HCT116 (cell line): ENCODE data around the gene PAQR3. TPM values are rescaled to one million over a fixed set of nuclear protein-coding genes. Genes with fewer than 3 reads are reported as not detected.

Experiments
- ATAC-seq: fragments of 200-7000 bp; cut with Tn5 transposase; 2 replicates; pipeline ENCODE4 v1.9.1; 2020; ENCODE audit warnings: mild to moderate bottlenecking, moderate library complexity
- Bru-seq: library from RNA; stranded (reverse); fragments of 400-500 nt; gene quantifications from one replicate; lab custom pipeline; 2021; lab: Mats Ljungman, UMichigan
- BruChase-seq, 2 experiments: library from RNA; stranded (reverse); fragments of 400-500 nt; gene quantifications; one replicate each; lab custom pipeline; 2021; lab: Mats Ljungman, UMichigan
- BruUV-seq: library from RNA; stranded (reverse); fragments of 400-500 nt; replicated peaks from 2 replicates; lab custom pipeline; 2021; lab: Mats Ljungman, UMichigan
- CTCF ChIA-PET: fragments of 300-600 bp; sonication (Branson Sonifier 250); formaldehyde crosslinking; loops from one replicate; lab custom pipeline; 2021; ENCODE audit warnings: antibody characterized with exemption; lab: Charles Lee
- POLR2A ChIA-PET: fragments of 300-600, 350-600 bp; sonication (Branson Sonifier 250); formaldehyde crosslinking; loops from one replicate; lab custom pipeline; 2021; ENCODE audit warnings: antibody characterized with exemption; lab: Charles Lee
- RAD21 ChIA-PET, 2 experiments: fragments of 300-600 bp; sonication (Branson Sonifier 250); formaldehyde crosslinking; loops; one replicate each; lab custom pipeline; 2023; ENCODE audit warnings: low total read pairs in 2 of 2; ENCODE audit not compliant: uncharacterized antibody in 2 of 2, unreplicated experiment in 2 of 2, low non-redundant PET in 1 of 2; lab: Charles Lee
- DNase-seq: peaks from one replicate; pipeline ENCODE4 v3.0.0-alpha.2; 2010; ENCODE audit warnings: low read depth, low spot score
- H2AFZ ChIP-seq: fragments of 200-600 bp; shearing (Covaris generic), sonication (generic); 2 replicates; pipeline ENCODE4 v1.6.1; 2017; ENCODE audit warnings: low read depth, mixed run types, mixed read lengths, antibody characterized with exemption, low read length; ENCODE audit not compliant: poor library complexity, severe bottlenecking
- H3K27ac ChIP-seq: 2 replicates; pipeline ENCODE4 v1.5.1; 2012; ENCODE audit warnings: low read depth, low read length
- H3K27me3 ChIP-seq: fragments of 200-600 bp; sonication (generic); 2 replicates; pipeline ENCODE4 v1.6.1; 2016; ENCODE audit warnings: mixed run types, low read length, mixed read lengths; ENCODE audit not compliant: insufficient read depth
- H3K36me3 ChIP-seq, 2 experiments: fragments of 200-500 bp in 1 of 2; fragments of 200-600 bp in 1 of 2; sonication (Bioruptor generic) in 1 of 2; sonication (generic) in 1 of 2; 2 replicates each; pipeline versions ENCODE4 v1.5.1 to v1.6.1; 2014 to 2016; ENCODE audit warnings: low read length in 2 of 2, inconsistent platforms in 1 of 2, mixed read lengths in 1 of 2, mixed run types in 1 of 2; ENCODE audit not compliant: insufficient read depth in 2 of 2, control insufficient read depth in 1 of 2
- H3K4me1 ChIP-seq, 2 experiments: fragments of 200-600 bp in 1 of 2; sonication (generic) in 1 of 2; 2 replicates each; pipeline versions ENCODE4 v1.5.1 to v1.6.1; 2012 to 2017; ENCODE audit warnings: low read length in 2 of 2, inconsistent platforms in 1 of 2, mild to moderate bottlenecking in 1 of 2, mixed read lengths in 1 of 2, mixed run types in 1 of 2, moderate library complexity in 1 of 2; ENCODE audit not compliant: insufficient read depth in 2 of 2, control insufficient read depth in 1 of 2
- H3K4me2 ChIP-seq: fragments of 200-600 bp; sonication (generic); 2 replicates; pipeline ENCODE4 v1.6.1; 2017; ENCODE audit warnings: mixed run types, low read length, mixed read lengths
- H3K4me3 ChIP-seq, 2 experiments: fragments of 200-600 bp in 1 of 2; sonication (generic) in 1 of 2; replicated peaks in 1 of 2; 2 replicates each; pipeline ENCODE4 v1.5.1; 2011 to 2016; ENCODE audit warnings: low read length in 2 of 2, control low read depth in 1 of 2, low read depth in 1 of 2, mild to moderate bottlenecking in 1 of 2, mixed read lengths in 1 of 2, mixed run types in 1 of 2
- H3K79me2 ChIP-seq: fragments of 200-600 bp; sonication (generic); 2 replicates; pipeline ENCODE4 v1.6.1; 2017; ENCODE audit warnings: mild to moderate bottlenecking, mixed run types, low read length, moderate library complexity, mixed read lengths; ENCODE audit not compliant: insufficient read depth
- H3K9ac ChIP-seq: fragments of 200-600 bp; sonication (generic); 2 replicates; pipeline ENCODE4 v1.6.1; 2016; ENCODE audit warnings: low read length, mixed read lengths
- H3K9me2 ChIP-seq: fragments of 200-600 bp; sonication (generic), shearing (Covaris generic); 2 replicates; pipeline ENCODE4 v1.6.1; 2017; ENCODE audit warnings: mixed run types, mild to moderate bottlenecking, moderate library complexity; ENCODE audit not compliant: insufficient read depth
- H3K9me3 ChIP-seq, 2 experiments: fragments of 200-500 bp in 1 of 2; fragments of 200-600 bp in 1 of 2; sonication (Bioruptor generic) in 1 of 2; sonication (generic) in 1 of 2; 2 replicates each; pipeline ENCODE4 v1.6.1; 2014 to 2017; ENCODE audit warnings: low read length in 2 of 2, mixed read lengths in 2 of 2, inconsistent platforms in 1 of 2, low read depth in 1 of 2, mild to moderate bottlenecking in 1 of 2, mixed run types in 1 of 2, moderate library complexity in 1 of 2; ENCODE audit not compliant: control insufficient read depth in 1 of 2, insufficient read depth in 1 of 2
- H4K20me1 ChIP-seq: fragments of 200-600 bp; sonication (generic), shearing (Covaris generic); 2 replicates; pipeline ENCODE4 v1.6.1; 2017; ENCODE audit warnings: mixed run types, mild to moderate bottlenecking, moderate library complexity; ENCODE audit not compliant: insufficient read depth
- CBX3 ChIP-seq: IDR thresholded peaks from 2 replicates; pipeline ENCODE4 v1.6.1; 2012; ENCODE audit warnings: low read depth
- CEBPB ChIP-seq: IDR thresholded peaks from 2 replicates; pipeline ENCODE4 v1.6.1; 2012; ENCODE audit warnings: low read depth
- ELF1 ChIP-seq: IDR thresholded peaks from 2 replicates; pipeline ENCODE4 v1.6.1; 2012; ENCODE audit warnings: low read depth, borderline replicate concordance
- EZH2 ChIP-seq: fragments of 200-600 bp; sonication (generic); IDR thresholded peaks from 2 replicates; pipeline ENCODE4 v1.6.1; 2017; ENCODE audit warnings: antibody characterized with exemption, mixed run types
- JUND ChIP-seq: IDR thresholded peaks from 2 replicates; pipeline ENCODE4 v1.6.1; 2012
- POLR2A ChIP-seq: IDR thresholded peaks from 2 replicates; pipeline ENCODE4 v1.7.0; 2011; ENCODE audit warnings: borderline replicate concordance; ENCODE audit not compliant: insufficient read depth, insufficient read length; ENCODE audit errors: extremely low read depth
- POLR2AphosphoS5 ChIP-seq: IDR thresholded peaks from 2 replicates; pipeline ENCODE4 v1.6.1; 2011; ENCODE audit warnings: mild to moderate bottlenecking, low read depth, low read length, moderate library complexity
- SIN3A ChIP-seq: IDR thresholded peaks from 2 replicates; pipeline ENCODE4 v1.6.1; 2012; ENCODE audit warnings: low read depth
- SP1 ChIP-seq: IDR thresholded peaks from 2 replicates; pipeline ENCODE4 v1.6.1; 2012; ENCODE audit warnings: low read depth
- SRF ChIP-seq: IDR thresholded peaks from 2 replicates; pipeline ENCODE4 v1.6.1; 2012; ENCODE audit warnings: low read depth
- TCF7L2 ChIP-seq: IDR thresholded peaks from 2 replicates; pipeline ENCODE4 v1.7.0; 2011; ENCODE audit warnings: borderline replicate concordance, inconsistent platforms; ENCODE audit not compliant: insufficient read depth, insufficient read length; ENCODE audit errors: extremely low read depth
- YY1 ChIP-seq: IDR thresholded peaks from 2 replicates; pipeline ENCODE4 v1.6.1; 2011; ENCODE audit warnings: low read length, low read depth, moderate library complexity, mild to moderate bottlenecking; ENCODE audit not compliant: insufficient replicate concordance; ENCODE audit errors: extremely low read depth
- ZNF274 ChIP-seq: fragments of 200-500 bp; sonication (Bioruptor generic); IDR thresholded peaks from 2 replicates; pipeline ENCODE4 v1.6.1; 2014; ENCODE audit warnings: mild to moderate bottlenecking, low read depth, low read length, inconsistent platforms
- intact Hi-C: fragments of 100-400 bp; cut with micrococcal nuclease; formaldehyde crosslinking; loops from 2 replicates; pipeline ENCODE4 v1.10.0; 2022
- long read RNA-seq: library from polyadenylated mRNA; unstranded; transcript quantifications from one replicate; pipeline ENCODE4 v2.0.0, GENCODE V29; 2021; ENCODE audit not compliant: unreplicated experiment
- polyA plus RNA-seq: library from polyadenylated mRNA; unstranded; fragments of >200 nt; gene quantifications from 2 replicates; pipeline ENCODE4 v1.2.1, GENCODE V29; 2012; ENCODE audit warnings: missing spikeins
- total RNA-seq: library from RNA; stranded (reverse); gene quantifications from one replicate; pipeline ENCODE4 v1.2.1, GENCODE V29; 2021; ENCODE audit not compliant: unreplicated experiment
- TF ChIP-seq, protein P1 (sequence below): IDR thresholded peaks from 2 replicates; pipeline ENCODE4 v1.6.1; 2012
- TF ChIP-seq, protein P2 (sequence below): IDR thresholded peaks from 2 replicates; pipeline ENCODE4 v1.6.1; 2011; ENCODE audit warnings: mild to moderate bottlenecking, low read length, moderate library complexity; ENCODE audit not compliant: insufficient replicate concordance; ENCODE audit errors: extremely low read depth
- TF ChIP-seq, protein P3 (sequence below): IDR thresholded peaks from 2 replicates; pipeline ENCODE4 v1.6.1; 2012; ENCODE audit warnings: low read depth
- TF ChIP-seq, protein P4 (sequence below): IDR thresholded peaks from 2 replicates; pipeline ENCODE4 v1.6.1; 2012

Gene PAQR3, protein sequence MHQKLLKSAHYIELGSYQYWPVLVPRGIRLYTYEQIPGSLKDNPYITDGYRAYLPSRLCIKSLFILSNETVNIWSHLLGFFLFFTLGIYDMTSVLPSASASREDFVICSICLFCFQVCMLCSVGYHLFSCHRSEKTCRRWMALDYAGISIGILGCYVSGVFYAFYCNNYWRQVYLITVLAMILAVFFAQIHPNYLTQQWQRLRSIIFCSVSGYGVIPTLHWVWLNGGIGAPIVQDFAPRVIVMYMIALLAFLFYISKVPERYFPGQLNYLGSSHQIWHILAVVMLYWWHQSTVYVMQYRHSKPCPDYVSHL
- total RNA-seq (32.3 TPM), Bru-seq, nascent RNA (percentile 78 among the genes with signal in this experiment), BruChase-seq, experiment 1, labeled RNA remaining after a 6-hour chase (percentile 85 among the genes with signal in this experiment), BruChase-seq, experiment 2, labeled RNA remaining after a 2-hour chase (percentile 79 among the genes with signal in this experiment)
- 8.9 and 12.4 TPM in 2 replicates for polyA plus RNA-seq
- long read RNA-seq, full-length matches to known transcripts = 44 of 81 reads
- long read RNA-seq, partial matches to known transcripts = 1 of 81 reads
- long read RNA-seq, other reads (novel, unspliced or antisense) = 36 of 81 reads

DNA sequence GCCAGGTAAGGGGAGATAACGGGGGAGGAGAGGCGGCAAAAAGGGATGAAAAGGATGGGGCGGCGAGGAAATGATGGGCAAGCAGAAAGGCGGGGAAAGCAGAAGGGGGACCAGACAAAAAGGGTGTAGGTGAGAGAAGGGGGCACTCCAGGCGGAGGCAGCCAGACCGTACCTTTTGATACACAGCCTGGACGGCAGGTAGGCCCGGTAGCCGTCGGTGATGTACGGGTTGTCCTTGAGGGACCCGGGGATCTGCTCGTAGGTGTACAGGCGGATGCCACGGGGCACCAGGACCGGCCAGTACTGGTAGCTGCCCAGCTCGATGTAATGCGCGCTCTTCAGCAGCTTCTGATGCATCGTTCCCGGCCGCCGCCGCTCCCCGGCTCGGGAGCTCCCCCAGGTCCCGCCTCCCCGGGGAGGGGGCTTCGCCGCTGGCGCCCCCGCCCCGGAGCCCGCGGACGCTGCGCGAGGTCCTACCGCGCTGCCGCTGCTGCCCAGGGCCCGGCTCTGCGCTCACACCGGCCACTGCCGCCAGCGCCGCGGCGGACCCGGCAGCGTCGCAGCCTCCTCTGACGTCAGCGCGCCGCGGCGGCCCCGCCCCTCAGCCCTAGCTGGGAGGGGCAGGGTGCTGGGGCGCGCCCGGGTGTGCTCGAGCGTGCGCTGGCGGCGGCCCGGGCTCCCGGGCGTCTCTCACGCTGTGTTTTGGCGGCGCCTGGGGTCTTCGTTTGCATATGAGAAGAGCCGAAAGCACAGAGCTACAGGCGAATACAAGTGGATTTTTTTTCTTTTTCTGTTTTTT, at the start of gene PAQR3:
PAQR3 (minus strand) TSS at position 571 of the 799 bp plus-strand sequence; CDS start at position 357, 214 bp downstream.
- no TSS peak for BruUV-seq
- intact Hi-C loops = loop anchor here (5.0 kb wide), 1 partner anchor 882 kb away; the partner anchor contains the start of gene FRAS1
- peak within 1 kb of the TSS; percentile 60; the same call in 1 of the 2 replicates for H3K27ac ChIP-seq
- ChIA-PET RAD21 (interaction anchor here in 1 of 2 experiments (0.6 kb wide), 1 partner anchor 102 kb away, joined by 3 read pairs; no protein-coding TSS in a partner anchor), CTCF (interaction anchor here (2.0 kb wide), 1 partner anchor 13 kb away, joined by 7 read pairs; no protein-coding TSS in a partner anchor), POLR2A (no interaction called here)
- H3K4me2 ChIP-seq = peak within 1 kb of the TSS; percentile 84
- H3K9me3 ChIP-seq = no peaks in the 10 kb centered on the region
- peak; percentile 57 for DNase-seq
- ATAC-seq = peak; percentile 97
- peak within 1 kb of the TSS; percentile 91 for H2AFZ ChIP-seq
- H3K9me2 ChIP-seq = no peaks in the 10 kb centered on the region
- peak within 1 kb of the TSS; percentile 75 for H3K9ac ChIP-seq
- H4K20me1 ChIP-seq = no peaks in the 10 kb centered on the region
- peak within 1 kb of the TSS; percentile 73 to 87 for H3K4me3 ChIP-seq
- H3K27me3 ChIP-seq = no peaks in the 10 kb centered on the region
- H3K4me1 ChIP-seq = peaks cover 0 to 17% of the 10 kb centered on the region in 2 experiments; a peak in 3 of 4 replicates
- peaks cover 25% of the 10 kb centered on the region for H3K79me2 ChIP-seq
- H3K36me3 ChIP-seq = no peaks in the 10 kb centered on the region
- TF ChIP-seq JUND = no peak
- TF ChIP-seq SRF = no peak
- TF ChIP-seq, protein P1, sequence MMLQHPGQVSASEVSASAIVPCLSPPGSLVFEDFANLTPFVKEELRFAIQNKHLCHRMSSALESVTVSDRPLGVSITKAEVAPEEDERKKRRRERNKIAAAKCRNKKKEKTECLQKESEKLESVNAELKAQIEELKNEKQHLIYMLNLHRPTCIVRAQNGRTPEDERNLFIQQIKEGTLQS = no peak
- TF ChIP-seq ELF1 = no peak
- TF ChIP-seq, protein P2, sequence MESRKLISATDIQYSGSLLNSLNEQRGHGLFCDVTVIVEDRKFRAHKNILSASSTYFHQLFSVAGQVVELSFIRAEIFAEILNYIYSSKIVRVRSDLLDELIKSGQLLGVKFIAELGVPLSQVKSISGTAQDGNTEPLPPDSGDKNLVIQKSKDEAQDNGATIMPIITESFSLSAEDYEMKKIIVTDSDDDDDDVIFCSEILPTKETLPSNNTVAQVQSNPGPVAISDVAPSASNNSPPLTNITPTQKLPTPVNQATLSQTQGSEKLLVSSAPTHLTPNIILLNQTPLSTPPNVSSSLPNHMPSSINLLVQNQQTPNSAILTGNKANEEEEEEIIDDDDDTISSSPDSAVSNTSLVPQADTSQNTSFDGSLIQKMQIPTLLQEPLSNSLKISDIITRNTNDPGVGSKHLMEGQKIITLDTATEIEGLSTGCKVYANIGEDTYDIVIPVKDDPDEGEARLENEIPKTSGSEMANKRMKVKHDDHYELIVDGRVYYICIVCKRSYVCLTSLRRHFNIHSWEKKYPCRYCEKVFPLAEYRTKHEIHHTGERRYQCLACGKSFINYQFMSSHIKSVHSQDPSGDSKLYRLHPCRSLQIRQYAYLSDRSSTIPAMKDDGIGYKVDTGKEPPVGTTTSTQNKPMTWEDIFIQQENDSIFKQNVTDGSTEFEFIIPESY = no peak
- TF ChIP-seq POLR2A = peak; percentile 91
- TF ChIP-seq, protein P3, sequence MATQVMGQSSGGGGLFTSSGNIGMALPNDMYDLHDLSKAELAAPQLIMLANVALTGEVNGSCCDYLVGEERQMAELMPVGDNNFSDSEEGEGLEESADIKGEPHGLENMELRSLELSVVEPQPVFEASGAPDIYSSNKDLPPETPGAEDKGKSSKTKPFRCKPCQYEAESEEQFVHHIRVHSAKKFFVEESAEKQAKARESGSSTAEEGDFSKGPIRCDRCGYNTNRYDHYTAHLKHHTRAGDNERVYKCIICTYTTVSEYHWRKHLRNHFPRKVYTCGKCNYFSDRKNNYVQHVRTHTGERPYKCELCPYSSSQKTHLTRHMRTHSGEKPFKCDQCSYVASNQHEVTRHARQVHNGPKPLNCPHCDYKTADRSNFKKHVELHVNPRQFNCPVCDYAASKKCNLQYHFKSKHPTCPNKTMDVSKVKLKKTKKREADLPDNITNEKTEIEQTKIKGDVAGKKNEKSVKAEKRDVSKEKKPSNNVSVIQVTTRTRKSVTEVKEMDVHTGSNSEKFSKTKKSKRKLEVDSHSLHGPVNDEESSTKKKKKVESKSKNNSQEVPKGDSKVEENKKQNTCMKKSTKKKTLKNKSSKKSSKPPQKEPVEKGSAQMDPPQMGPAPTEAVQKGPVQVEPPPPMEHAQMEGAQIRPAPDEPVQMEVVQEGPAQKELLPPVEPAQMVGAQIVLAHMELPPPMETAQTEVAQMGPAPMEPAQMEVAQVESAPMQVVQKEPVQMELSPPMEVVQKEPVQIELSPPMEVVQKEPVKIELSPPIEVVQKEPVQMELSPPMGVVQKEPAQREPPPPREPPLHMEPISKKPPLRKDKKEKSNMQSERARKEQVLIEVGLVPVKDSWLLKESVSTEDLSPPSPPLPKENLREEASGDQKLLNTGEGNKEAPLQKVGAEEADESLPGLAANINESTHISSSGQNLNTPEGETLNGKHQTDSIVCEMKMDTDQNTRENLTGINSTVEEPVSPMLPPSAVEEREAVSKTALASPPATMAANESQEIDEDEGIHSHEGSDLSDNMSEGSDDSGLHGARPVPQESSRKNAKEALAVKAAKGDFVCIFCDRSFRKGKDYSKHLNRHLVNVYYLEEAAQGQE = no peak
- TF ChIP-seq POLR2AphosphoS5 = peak; percentile 96
- TF ChIP-seq, protein P4, sequence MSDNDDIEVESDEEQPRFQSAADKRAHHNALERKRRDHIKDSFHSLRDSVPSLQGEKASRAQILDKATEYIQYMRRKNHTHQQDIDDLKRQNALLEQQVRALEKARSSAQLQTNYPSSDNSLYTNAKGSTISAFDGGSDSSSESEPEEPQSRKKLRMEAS = 0 out of 2 replicates have a peak, but pooled peaks have one; percentile 39
- TF ChIP-seq CEBPB = no peak
- no peak for TF ChIP-seq SP1
- no peak for TF ChIP-seq SIN3A
- peak; percentile 48 for TF ChIP-seq TCF7L2
- TF ChIP-seq YY1 = peak; percentile 40
- TF ChIP-seq CBX3 = no peak
- TF ChIP-seq ZNF274 = no peak
- TF ChIP-seq EZH2 = no peak
